ENCODE data around the gene ASRGL1.
"Not testable (repeated sequence)": the region's sequence is repeated elsewhere in the genome, so short reads cannot be mapped to it uniquely, and the experiment has no call there.

Gene ASRGL1

GRCh38 chr11:62338218-62338617, 970 bp downstream of the ASRGL1 start:
- H3K27ac Mint-ChIP-seq, result no peak overlapping the region
- H3K4me3 Mint-ChIP-seq, result peak overlapping the region; percentile 82
- no peaks in the 10 kb centered on the region for H3K36me3 Mint-ChIP-seq (ENCODE audit: low read depth)
- peaks cover 18% of the 10 kb centered on the region for H3K4me1 Mint-ChIP-seq (ENCODE audit: low read depth)
- peaks cover 21% of the 10 kb centered on the region for H3K27me3 Mint-ChIP-seq
- no peaks in the 10 kb centered on the region for H3K9me3 Mint-ChIP-seq

DNA sequence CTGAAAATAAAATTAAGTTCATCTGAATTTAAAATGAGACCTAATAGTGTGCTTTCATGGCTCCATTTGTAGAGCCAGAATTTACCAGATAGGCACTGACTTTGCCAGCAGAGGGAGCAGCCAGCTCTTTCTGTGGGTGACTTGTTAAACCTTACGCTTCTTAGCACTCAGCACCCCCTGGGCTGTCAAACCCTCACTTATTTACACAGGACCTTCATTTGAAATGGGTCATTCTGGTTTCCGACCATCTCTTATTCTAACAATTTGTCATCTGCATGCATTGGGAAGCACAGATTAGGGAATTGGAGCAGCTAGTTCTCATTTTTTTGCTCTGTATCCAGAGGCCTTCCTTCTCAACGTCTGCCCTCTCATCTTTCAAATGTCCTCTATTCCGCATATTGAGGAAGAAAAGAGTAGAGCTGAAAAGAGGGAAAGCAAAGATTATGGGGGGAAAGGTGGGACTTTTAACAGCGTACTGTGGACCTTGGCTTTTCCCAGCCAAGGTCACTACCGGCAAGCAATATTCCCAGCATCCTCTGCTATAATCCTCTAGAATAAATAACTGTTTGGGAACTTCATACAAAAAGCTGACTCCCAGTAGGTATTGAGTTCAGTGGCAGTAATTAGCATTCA, 3.1 kb downstream of the ASRGL1 start:
- H3K27me3 Mint-ChIP-seq, result peaks cover 18% of the 10 kb centered on the region
- H3K9me3 Mint-ChIP-seq, result no peaks in the 10 kb centered on the region
- H3K4me3 Mint-ChIP-seq, result no peak overlapping the region
- H3K27ac Mint-ChIP-seq, result no peak overlapping the region
- H3K36me3 Mint-ChIP-seq (ENCODE audit: low read depth), result no peaks in the 10 kb centered on the region
- peaks cover 18% of the 10 kb centered on the region for H3K4me1 Mint-ChIP-seq (ENCODE audit: low read depth)

DNA sequence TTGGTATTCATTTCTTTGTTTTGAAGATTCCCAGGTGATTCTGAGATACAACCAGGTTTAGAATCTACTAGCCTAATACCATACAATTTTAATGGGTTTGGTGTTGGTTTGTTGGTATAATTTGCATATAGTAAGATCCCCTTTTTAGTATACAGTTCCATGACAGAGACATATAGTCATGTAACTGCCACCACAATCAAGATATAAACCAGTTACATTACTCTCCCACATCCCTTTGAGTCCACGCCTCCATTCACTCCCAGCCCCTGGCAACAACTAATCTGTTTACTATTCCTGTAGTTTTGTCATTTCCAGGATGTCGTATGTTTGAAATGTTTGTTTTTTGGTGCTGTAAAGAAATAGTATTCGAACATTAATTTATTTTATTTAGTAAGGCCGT, 4.3 kb downstream of the ASRGL1 start:
- H3K36me3 Mint-ChIP-seq (ENCODE audit: low read depth), result no peaks in the 10 kb centered on the region
- no peaks in the 10 kb centered on the region for H3K9me3 Mint-ChIP-seq
- H3K27me3 Mint-ChIP-seq, result peaks cover 7% of the 10 kb centered on the region
- peaks cover 11% of the 10 kb centered on the region for H3K4me1 Mint-ChIP-seq (ENCODE audit: low read depth)
- H3K27ac Mint-ChIP-seq, result no peak overlapping the region
- H3K4me3 Mint-ChIP-seq, result no peak overlapping the region

- not testable (repeated sequence) for H3K9me3 Mint-ChIP-seq; H3K4me1 Mint-ChIP-seq (ENCODE audit: low read depth); H3K27ac Mint-ChIP-seq; H3K27me3 Mint-ChIP-seq; H3K4me3 Mint-ChIP-seq; H3K36me3 Mint-ChIP-seq (ENCODE audit: low read depth)
Observed at GRCh38 chr11:62343646-62344190, 6.5 kb downstream of the ASRGL1 start.

DNA sequence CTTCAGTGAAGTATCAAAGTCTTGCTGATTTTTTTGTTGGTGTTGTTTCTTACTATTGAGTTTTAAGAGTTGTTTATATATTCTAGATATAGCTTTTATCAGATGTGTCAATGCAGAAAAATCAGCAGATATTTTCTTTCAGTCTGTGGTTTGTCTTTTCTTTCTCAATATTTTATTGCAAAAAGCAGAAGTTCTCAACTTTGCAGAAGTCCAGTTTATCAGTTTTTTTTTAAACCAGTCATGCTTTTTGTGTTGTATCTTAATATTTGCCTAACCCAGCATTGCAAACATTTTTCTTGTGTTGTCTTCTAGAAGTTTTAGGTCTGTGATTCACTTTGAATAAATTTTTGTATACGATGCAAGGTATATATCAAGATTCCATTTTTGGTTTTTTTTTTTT, 7.0 kb downstream of the ASRGL1 start:
- Mint-ChIP-seq H3K36me3 (ENCODE audit: low read depth) (no peaks in the 10 kb centered on the region), H3K4me1 (ENCODE audit: low read depth) (no peaks in the 10 kb centered on the region), H3K4me3 (no peak overlapping the region), H3K27ac (no peak overlapping the region), H3K27me3 (no peaks in the 10 kb centered on the region), H3K9me3 (no peaks in the 10 kb centered on the region)

DNA sequence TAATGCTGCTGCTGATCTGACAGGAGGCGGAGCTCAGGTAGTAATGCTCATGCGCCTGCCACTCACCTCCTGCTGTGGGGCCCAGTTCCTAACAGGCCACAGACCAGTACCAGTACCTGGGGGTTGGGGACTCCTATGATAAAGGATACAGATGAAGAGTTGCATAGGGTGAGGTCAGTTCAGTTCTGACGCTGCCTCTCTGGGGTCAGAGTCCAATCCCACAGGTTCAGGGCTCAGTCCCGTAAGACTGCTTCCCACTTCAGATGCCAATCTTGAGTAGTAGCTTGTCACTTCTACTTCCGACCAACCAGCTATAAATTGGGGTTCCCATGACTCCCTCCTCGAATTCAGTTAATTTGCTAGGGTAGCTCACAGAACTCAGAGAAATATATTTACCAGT, 8.6 kb downstream of the ASRGL1 start:
- Mint-ChIP-seq H3K4me1 (ENCODE audit: low read depth) (no peaks in the 10 kb centered on the region), H3K4me3 (no peak overlapping the region), H3K27me3 (no peaks in the 10 kb centered on the region), H3K27ac (no peak overlapping the region), H3K9me3 (no peaks in the 10 kb centered on the region), H3K36me3 (ENCODE audit: low read depth) (no peaks in the 10 kb centered on the region)

- Mint-ChIP-seq H3K27ac (peak overlapping the region; percentile 33), H3K27me3 (no peaks in the 10 kb centered on the region), H3K36me3 (ENCODE audit: low read depth) (no peaks in the 10 kb centered on the region), H3K9me3 (no peaks in the 10 kb centered on the region), H3K4me1 (ENCODE audit: low read depth) (peaks cover 11% of the 10 kb centered on the region), H3K4me3 (no peak overlapping the region)
Observed at GRCh38 chr11:62352355-62353336, 15.4 kb downstream of the ASRGL1 start.

DNA sequence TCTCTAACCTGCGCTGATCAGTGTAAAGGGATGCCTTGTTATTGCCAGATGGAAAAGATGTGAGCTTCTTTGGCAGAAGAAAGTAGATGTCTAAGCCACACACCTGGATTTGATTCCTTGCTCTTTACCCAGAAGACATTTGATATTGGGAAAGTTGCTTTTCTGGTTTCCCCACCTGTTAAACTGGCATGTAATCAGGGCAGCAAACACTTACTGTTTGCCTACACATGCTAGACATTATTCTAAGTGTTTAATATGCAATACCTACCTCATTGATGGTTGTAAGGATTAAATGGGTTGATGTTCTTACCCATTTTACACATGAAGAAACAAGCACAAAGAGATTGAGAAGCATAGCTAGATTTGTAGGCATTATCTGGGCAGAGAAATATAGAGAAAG, 16.6 kb downstream of the ASRGL1 start:
- Mint-ChIP-seq H3K9me3 (no peaks in the 10 kb centered on the region), H3K4me3 (no peak overlapping the region), H3K4me1 (ENCODE audit: low read depth) (peaks cover 11% of the 10 kb centered on the region), H3K27me3 (no peaks in the 10 kb centered on the region), H3K36me3 (ENCODE audit: low read depth) (no peaks in the 10 kb centered on the region), H3K27ac (no peak overlapping the region)

- H3K9me3 Mint-ChIP-seq, result no peaks in the 10 kb centered on the region
- no peaks in the 10 kb centered on the region for H3K27me3 Mint-ChIP-seq
- no peaks in the 10 kb centered on the region for H3K4me1 Mint-ChIP-seq (ENCODE audit: low read depth)
- H3K27ac Mint-ChIP-seq, result no peak overlapping the region
- H3K4me3 Mint-ChIP-seq, result no peak overlapping the region
- H3K36me3 Mint-ChIP-seq (ENCODE audit: low read depth), result no peaks in the 10 kb centered on the region
Observed at GRCh38 chr11:62358273-62358672, 21.0 kb downstream of the ASRGL1 start.

DNA sequence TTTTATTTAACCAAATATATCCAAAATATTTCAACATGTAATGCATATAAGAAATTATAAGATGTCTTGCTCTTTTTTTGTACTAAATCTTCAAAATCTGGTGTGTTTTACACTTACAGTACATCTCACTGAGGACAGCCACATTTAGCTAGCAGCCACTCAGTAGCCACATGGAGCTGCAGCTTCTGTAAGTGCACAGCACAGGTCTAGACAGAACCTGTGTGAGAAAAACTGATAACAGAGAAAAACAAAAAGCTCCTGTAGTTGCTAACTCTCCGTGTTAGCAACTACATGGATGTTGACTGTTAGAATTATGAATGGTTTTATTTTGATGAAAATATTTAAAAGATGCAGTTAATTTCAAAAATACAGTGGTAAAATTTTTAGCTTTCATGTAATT, 22.2 kb downstream of the ASRGL1 start:
- H3K9me3 Mint-ChIP-seq, result no peaks in the 10 kb centered on the region
- no peak overlapping the region for H3K27ac Mint-ChIP-seq
- no peaks in the 10 kb centered on the region for H3K27me3 Mint-ChIP-seq
- H3K4me1 Mint-ChIP-seq (ENCODE audit: low read depth), result no peaks in the 10 kb centered on the region
- H3K36me3 Mint-ChIP-seq (ENCODE audit: low read depth), result no peaks in the 10 kb centered on the region
- no peak overlapping the region for H3K4me3 Mint-ChIP-seq

DNA sequence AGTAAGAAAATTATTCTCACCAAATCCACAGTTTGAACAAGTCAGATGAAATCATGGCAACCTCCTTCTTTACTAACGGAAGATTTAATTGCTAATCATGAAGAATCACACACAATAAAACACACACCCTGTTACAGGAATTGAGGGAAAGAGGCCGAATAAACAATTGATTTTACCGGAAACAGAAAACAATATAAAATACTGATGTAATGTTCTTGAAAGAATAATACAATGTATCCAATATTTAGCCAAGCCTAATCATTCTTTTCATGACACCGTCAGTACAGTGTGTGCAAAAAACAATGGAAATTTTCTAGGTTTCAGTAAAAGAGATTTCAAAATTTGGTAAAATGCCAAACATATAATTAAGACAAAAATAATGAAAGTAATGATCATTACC, 23.4 kb downstream of the ASRGL1 start:
- no peak overlapping the region for H3K4me3 Mint-ChIP-seq
- no peaks in the 10 kb centered on the region for H3K4me1 Mint-ChIP-seq (ENCODE audit: low read depth)
- H3K9me3 Mint-ChIP-seq, result no peaks in the 10 kb centered on the region
- no peaks in the 10 kb centered on the region for H3K27me3 Mint-ChIP-seq
- no peaks in the 10 kb centered on the region for H3K36me3 Mint-ChIP-seq (ENCODE audit: low read depth)
- no peak overlapping the region for H3K27ac Mint-ChIP-seq

- not testable (repeated sequence) for H3K9me3 Mint-ChIP-seq; H3K27ac Mint-ChIP-seq; H3K36me3 Mint-ChIP-seq (ENCODE audit: low read depth); H3K4me3 Mint-ChIP-seq; H3K27me3 Mint-ChIP-seq
- H3K4me1 Mint-ChIP-seq (ENCODE audit: low read depth), result peaks cover 17% of the 10 kb centered on the region
Observed at GRCh38 chr11:62368861-62369477, 31.7 kb downstream of the ASRGL1 start.

DNA sequence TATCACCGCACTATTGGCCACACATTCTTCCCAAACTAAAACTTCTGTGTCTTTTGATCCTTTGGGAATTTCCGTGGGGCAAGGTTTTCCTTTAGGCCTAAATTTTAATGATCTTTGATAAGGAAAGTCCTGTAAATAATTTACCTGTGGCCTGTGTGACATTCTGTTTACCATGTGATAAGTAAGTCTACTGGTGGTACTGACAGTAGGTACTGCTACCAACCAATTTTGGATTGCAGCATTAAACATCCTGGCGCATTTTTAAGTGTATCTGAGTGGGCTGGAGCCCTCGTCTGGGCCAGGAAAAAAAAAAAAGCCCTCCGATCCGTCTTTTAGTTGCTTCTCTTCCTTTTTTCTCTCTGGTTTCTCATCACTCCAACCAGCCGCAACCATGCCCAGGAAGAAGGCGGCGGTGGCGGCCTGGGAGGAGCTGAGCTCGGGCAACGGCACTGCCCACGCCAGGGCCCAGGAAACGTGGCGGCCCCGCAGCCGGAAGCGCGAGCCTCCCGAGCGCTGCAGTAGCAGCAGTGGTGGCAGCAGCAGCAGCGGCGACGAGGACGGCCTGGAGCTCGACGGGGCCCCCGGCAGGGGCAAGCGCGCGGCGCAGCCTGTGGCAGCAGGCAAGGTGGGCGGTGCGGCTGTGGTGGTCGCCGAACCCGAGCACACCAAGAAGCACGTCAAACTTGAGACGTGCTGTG, 33.6 kb downstream of the ASRGL1 start:
- Mint-ChIP-seq H3K27me3 (no peaks in the 10 kb centered on the region), H3K4me3 (peak overlapping the region; percentile 44), H3K4me1 (ENCODE audit: low read depth) (peaks cover 17% of the 10 kb centered on the region), H3K27ac (peak overlapping the region; percentile 66), H3K36me3 (ENCODE audit: low read depth) (no peaks in the 10 kb centered on the region), H3K9me3 (no peaks in the 10 kb centered on the region)

- H3K4me3 Mint-ChIP-seq, result no peak overlapping the region
- no peaks in the 10 kb centered on the region for H3K9me3 Mint-ChIP-seq
- no peaks in the 10 kb centered on the region for H3K27me3 Mint-ChIP-seq
- H3K4me1 Mint-ChIP-seq (ENCODE audit: low read depth), result peaks cover 17% of the 10 kb centered on the region
- H3K36me3 Mint-ChIP-seq (ENCODE audit: low read depth), result no peaks in the 10 kb centered on the region
- H3K27ac Mint-ChIP-seq, result no peak overlapping the region
Observed at GRCh38 chr11:62372871-62373270, 35.6 kb downstream of the ASRGL1 start.
